Cerebellar nuclear complex (tissue), 1 donor: ENCODE measurements around the gene CDK16.
A peak's percentile ranks its signal among the peaks of the same experiment; 100 is the strongest.

Experiments
- DNase-seq, 2 experiments: peaks; one replicate each; lab custom pipeline; 2025; lab: John Stamatoyannopoulos, UW

CDK16 gene

GRCh38 chrX:47186096-47186740 lies 32.3 kb upstream of the CDK16 start:
- DNase-seq, result no peak

GRCh38 chrX:47187106-47187677 lies 31.3 kb upstream of the CDK16 start:
- DNase-seq, result no peak

- DNase-seq, result no peak
Observed at GRCh38 chrX:47189906-47190305, 28.6 kb upstream of the CDK16 start.

GRCh38 chrX:47190445-47191269 lies 27.8 kb upstream of the CDK16 start:
- DNase-seq, result peak; percentile 24 to 79

GRCh38 chrX:47191331-47191730 lies 27.1 kb upstream of the CDK16 start:
- no peak for DNase-seq

- DNase-seq, result no peak
Observed at GRCh38 chrX:47191806-47192401, 26.6 kb upstream of the CDK16 start.

- peak; percentile 79 to 95 for DNase-seq
Observed at GRCh38 chrX:47193475-47194193, 24.8 kb upstream of the CDK16 start, which contains the start of gene UBA1. TSS of gene UBA1 (plus strand) at chrX:47193829. CDS start at chrX:47198803, 4,974 bp downstream.

GRCh38 chrX:47194194-47194787 lies 24.2 kb upstream of the CDK16 start:
- DNase-seq, result no peak

GRCh38 chrX:47196098-47196497 lies 22.4 kb upstream of the CDK16 start:
- no peak for DNase-seq

- DNase-seq, result no peak
Observed at GRCh38 chrX:47197526-47197925, 21.0 kb upstream of the CDK16 start.

GRCh38 chrX:47198026-47198686 lies 20.3 kb upstream of the CDK16 start:
- DNase-seq, result no peak

- no peak for DNase-seq
Observed at GRCh38 chrX:47198687-47199080, 19.8 kb upstream of the CDK16 start.

- DNase-seq, result no peak
Observed at GRCh38 chrX:47199286-47199685, 19.2 kb upstream of the CDK16 start.

GRCh38 chrX:47200385-47201150 lies 17.9 kb upstream of the CDK16 start:
- DNase-seq, result no peak

GRCh38 chrX:47201345-47201944 lies 17.0 kb upstream of the CDK16 start:
- DNase-seq, result no peak

- no peak for DNase-seq
Observed at GRCh38 chrX:47202316-47202715, 16.2 kb upstream of the CDK16 start.

- no peak for DNase-seq
Observed at GRCh38 chrX:47202877-47203276, 15.6 kb upstream of the CDK16 start.

- no peak for DNase-seq
Observed at GRCh38 chrX:47204970-47205369, 13.5 kb upstream of the CDK16 start.

- DNase-seq, result no peak
Observed at GRCh38 chrX:47206316-47206715, 12.2 kb upstream of the CDK16 start.

- no peak for DNase-seq
Observed at GRCh38 chrX:47208108-47208507, 10.4 kb upstream of the CDK16 start.
